ENCODE data around the gene MEGF10.
A peak's percentile ranks its signal among the peaks of the same experiment; 100 is the strongest.
"Not testable (repeated sequence)": the region's sequence is repeated elsewhere in the genome, so short reads cannot be mapped to it uniquely, and the experiment has no call there.

The MEGF10 gene

DNA sequence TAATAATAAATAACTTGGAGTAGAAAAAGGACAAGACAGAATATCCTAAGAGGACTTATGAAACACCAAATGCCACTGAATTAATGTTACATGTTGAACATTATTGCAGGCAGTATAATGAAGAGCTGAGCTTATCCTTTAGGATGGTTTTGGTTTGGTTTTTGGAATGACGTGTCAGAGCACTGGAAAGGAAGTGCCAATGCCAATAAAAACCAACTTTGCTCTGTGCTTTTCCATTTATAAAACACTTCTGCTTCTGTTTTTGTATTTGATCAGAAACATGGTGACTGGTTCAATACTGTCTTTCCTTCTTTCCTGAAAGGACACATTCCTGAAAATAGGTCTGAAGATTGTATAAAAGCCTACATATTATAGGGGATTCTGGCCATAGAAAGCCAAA is 4.2 kb downstream of the MEGF10 start:
- no peaks in the 10 kb centered on the region for H3K36me3 ChIP-seq (ENCODE audit: low read depth)
- TF ChIP-seq, protein P1, sequence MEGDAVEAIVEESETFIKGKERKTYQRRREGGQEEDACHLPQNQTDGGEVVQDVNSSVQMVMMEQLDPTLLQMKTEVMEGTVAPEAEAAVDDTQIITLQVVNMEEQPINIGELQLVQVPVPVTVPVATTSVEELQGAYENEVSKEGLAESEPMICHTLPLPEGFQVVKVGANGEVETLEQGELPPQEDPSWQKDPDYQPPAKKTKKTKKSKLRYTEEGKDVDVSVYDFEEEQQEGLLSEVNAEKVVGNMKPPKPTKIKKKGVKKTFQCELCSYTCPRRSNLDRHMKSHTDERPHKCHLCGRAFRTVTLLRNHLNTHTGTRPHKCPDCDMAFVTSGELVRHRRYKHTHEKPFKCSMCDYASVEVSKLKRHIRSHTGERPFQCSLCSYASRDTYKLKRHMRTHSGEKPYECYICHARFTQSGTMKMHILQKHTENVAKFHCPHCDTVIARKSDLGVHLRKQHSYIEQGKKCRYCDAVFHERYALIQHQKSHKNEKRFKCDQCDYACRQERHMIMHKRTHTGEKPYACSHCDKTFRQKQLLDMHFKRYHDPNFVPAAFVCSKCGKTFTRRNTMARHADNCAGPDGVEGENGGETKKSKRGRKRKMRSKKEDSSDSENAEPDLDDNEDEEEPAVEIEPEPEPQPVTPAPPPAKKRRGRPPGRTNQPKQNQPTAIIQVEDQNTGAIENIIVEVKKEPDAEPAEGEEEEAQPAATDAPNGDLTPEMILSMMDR (IDR thresholded peaks at IDR 0.05; ENCODE audit: poor library complexity, severe bottlenecking) = no peak
- DNase-seq (ENCODE audit: low spot score) = no peak
- H3K27me3 ChIP-seq (ENCODE audit: insufficient read depth, poor library complexity, severe bottlenecking) = peaks cover 40% of the 10 kb centered on the region
- no peak overlapping the region for H3K4me3 ChIP-seq (ENCODE audit: severe bottlenecking)
- H3K27ac ChIP-seq (ENCODE audit: poor library complexity, severe bottlenecking) = no peak overlapping the region
- H3K9me3 ChIP-seq (ENCODE audit: severe bottlenecking) = no peaks in the 10 kb centered on the region
- ATAC-seq (ENCODE audit: low read depth) = no peak
- H3K4me1 ChIP-seq (ENCODE audit: insufficient read depth, poor library complexity, severe bottlenecking) = peaks cover 8% of the 10 kb centered on the region

DNA sequence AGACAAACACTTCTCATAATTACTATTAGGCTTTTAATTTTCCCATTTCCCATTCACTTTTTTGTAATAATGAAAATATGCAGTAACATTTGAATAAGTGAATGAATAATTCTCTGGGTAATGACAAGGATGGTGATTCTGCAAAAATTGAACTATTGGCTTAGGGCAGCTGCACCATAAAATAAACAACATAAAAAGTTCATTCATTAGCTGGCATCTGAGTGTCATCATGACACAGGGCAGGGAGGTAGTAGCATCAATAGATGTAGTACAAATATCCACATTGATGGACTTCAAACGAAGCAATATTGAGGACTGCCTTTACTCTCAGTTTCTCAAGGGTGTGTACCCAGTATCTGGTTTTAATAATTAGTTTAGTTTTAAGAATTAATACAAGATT is 4.9 kb downstream of the MEGF10 start:
- no peak for ATAC-seq (ENCODE audit: low read depth)
- no peak overlapping the region for H3K4me3 ChIP-seq (ENCODE audit: severe bottlenecking)
- H3K9me3 ChIP-seq (ENCODE audit: severe bottlenecking) = no peaks in the 10 kb centered on the region
- TF ChIP-seq, protein P1 (IDR thresholded peaks at IDR 0.05; ENCODE audit: poor library complexity, severe bottlenecking) = no peak
- H3K27me3 ChIP-seq (ENCODE audit: insufficient read depth, poor library complexity, severe bottlenecking) = peaks cover 35% of the 10 kb centered on the region
- H3K27ac ChIP-seq (ENCODE audit: poor library complexity, severe bottlenecking) = no peak overlapping the region
- no peaks in the 10 kb centered on the region for H3K36me3 ChIP-seq (ENCODE audit: low read depth)
- H3K4me1 ChIP-seq (ENCODE audit: insufficient read depth, poor library complexity, severe bottlenecking) = peaks cover 8% of the 10 kb centered on the region
- no peak for DNase-seq (ENCODE audit: low spot score)

DNA sequence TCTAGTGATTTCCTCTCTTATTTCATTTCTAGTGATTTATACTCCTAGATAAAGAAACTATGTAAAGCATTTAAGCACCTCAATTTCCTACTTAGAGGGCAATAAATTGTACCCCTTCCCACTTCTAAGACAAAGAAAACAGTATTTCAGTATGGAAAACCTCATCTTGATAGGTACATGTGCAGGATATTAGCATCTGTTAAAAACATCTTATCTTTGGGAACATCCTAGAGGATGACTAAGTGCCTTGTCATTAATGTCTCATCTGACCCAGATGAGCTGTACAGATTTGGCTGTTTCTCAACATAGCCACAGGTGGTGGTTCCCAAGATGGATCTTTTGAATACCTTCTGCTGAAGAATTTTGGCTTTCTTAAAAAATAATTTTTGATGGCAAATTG is 5.7 kb downstream of the MEGF10 start:
- TF ChIP-seq, protein P1 (IDR thresholded peaks at IDR 0.05; ENCODE audit: poor library complexity, severe bottlenecking) = no peak
- peaks cover 8% of the 10 kb centered on the region for H3K4me1 ChIP-seq (ENCODE audit: insufficient read depth, poor library complexity, severe bottlenecking)
- H3K9me3 ChIP-seq (ENCODE audit: severe bottlenecking) = no peaks in the 10 kb centered on the region
- H3K27ac ChIP-seq (ENCODE audit: poor library complexity, severe bottlenecking) = no peak overlapping the region
- no peaks in the 10 kb centered on the region for H3K36me3 ChIP-seq (ENCODE audit: low read depth)
- H3K27me3 ChIP-seq (ENCODE audit: insufficient read depth, poor library complexity, severe bottlenecking) = peaks cover 26% of the 10 kb centered on the region
- H3K4me3 ChIP-seq (ENCODE audit: severe bottlenecking) = no peak overlapping the region
- DNase-seq (ENCODE audit: low spot score) = no peak
- peak; percentile 96 for ATAC-seq (ENCODE audit: low read depth)

DNA sequence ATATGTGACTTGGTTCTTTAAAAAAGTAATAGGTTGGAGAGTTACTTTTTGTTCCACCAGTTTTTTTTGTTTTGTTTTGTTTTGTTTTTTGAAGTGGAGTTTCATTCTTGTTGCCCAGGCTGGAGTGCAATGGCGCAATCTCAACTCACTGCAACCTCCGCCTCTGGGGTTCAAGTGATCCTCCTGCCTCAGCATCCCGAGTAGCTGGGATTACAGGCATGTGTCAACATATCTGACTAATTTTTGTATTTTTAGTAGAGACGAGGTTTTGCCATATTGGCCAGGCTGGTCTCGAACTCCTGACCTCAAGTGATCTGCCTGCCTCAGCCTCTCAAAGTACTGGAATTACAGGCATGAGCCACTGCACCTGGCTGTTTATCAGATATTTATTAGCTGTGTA is 6.3 kb downstream of the MEGF10 start:
- H3K4me3 ChIP-seq (ENCODE audit: severe bottlenecking); H3K36me3 ChIP-seq (ENCODE audit: low read depth); DNase-seq (ENCODE audit: low spot score); H3K4me1 ChIP-seq (ENCODE audit: insufficient read depth, poor library complexity, severe bottlenecking); ATAC-seq (ENCODE audit: low read depth); H3K27ac ChIP-seq (ENCODE audit: poor library complexity, severe bottlenecking); H3K9me3 ChIP-seq (ENCODE audit: severe bottlenecking): not testable (repeated sequence)
- peaks cover 21% of the 10 kb centered on the region for H3K27me3 ChIP-seq (ENCODE audit: insufficient read depth, poor library complexity, severe bottlenecking)

DNA sequence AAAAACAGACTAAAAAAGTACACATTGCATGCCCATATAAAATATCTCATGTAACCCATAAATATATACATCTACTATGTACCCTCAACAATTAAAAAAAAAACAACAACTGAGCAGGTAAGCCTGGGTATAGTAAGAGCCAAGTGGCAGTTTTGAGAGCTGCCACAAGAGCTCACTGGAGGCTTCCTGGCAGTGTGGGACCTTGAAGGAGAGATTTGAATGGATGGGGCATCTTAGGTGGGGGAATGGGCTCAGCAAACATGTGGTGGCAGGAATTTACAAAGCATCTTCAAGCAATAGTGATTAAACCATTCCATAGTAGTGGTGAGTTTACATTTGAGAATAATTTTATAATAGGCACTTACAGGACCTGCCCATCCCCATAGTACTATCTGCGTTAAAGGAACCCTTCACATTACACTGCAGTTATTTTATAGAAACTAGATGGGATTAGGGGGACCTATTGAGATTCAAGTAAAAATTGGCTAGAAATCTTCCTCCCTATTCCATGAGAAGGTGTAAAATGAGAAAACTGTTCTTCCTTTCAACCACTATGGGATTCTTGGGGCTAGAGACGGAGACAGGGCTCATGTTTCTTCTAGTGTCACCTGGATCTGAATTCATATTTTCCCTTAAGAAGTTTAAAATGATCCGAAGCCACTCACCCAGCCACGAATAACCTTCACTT is 6.9 kb downstream of the MEGF10 start:
- H3K27me3 ChIP-seq (ENCODE audit: insufficient read depth, poor library complexity, severe bottlenecking) = peaks cover 15% of the 10 kb centered on the region
- DNase-seq (ENCODE audit: low spot score) (no peak), ATAC-seq (ENCODE audit: low read depth) (no peak)
- H3K9me3 ChIP-seq (ENCODE audit: severe bottlenecking) = no peaks in the 10 kb centered on the region
- no peak overlapping the region for H3K27ac ChIP-seq (ENCODE audit: poor library complexity, severe bottlenecking)
- no peak overlapping the region for H3K4me3 ChIP-seq (ENCODE audit: severe bottlenecking)
- H3K36me3 ChIP-seq (ENCODE audit: low read depth) = no peaks in the 10 kb centered on the region
- H3K4me1 ChIP-seq (ENCODE audit: insufficient read depth, poor library complexity, severe bottlenecking) = peaks cover 8% of the 10 kb centered on the region
- TF ChIP-seq, protein P1 (IDR thresholded peaks at IDR 0.05; ENCODE audit: poor library complexity, severe bottlenecking) = no peak
